ENCODE measurements around the gene RPS21. TPM values are rescaled to one million over a fixed set of nuclear protein-coding genes. Genes with fewer than 3 reads are reported as not detected.

RPS21 gene
- total and polyA plus RNA-seq, 2 of the 13 experiments (the other 11 are each of a cell fraction or from before 2014, with no cell fraction given): 2,647 to 11,063 TPM

- TF ChIP-seq ZNF574 (CRISPR knock-in tag; IDR thresholded peaks at IDR 0.05) (peak; percentile 72), KMT2A (CRISPR knock-in tag; IDR thresholded peaks at IDR 0.05) (no peak), ZBTB26 (CRISPR knock-in tag; IDR thresholded peaks at IDR 0.05; ENCODE audit: borderline replicate concordance) (peak; percentile 79; the same call in 1 of the 2 replicates), ZNF484 (CRISPR knock-in tag; IDR thresholded peaks at IDR 0.05; ENCODE audit: borderline replicate concordance, low read depth) (no peak), KLF6 (CRISPR knock-in tag; IDR thresholded peaks at IDR 0.05) (no peak), ZBTB44 (CRISPR knock-in tag; IDR thresholded peaks at IDR 0.05) (no peak; the same call in 1 of the 2 replicates), ZFAT (CRISPR knock-in tag; conservative IDR thresholded peaks at IDR 0.05) (no peak), RXRA (CRISPR knock-in tag; IDR thresholded peaks at IDR 0.05) (0 out of 2 replicates have a peak, but pooled peaks have one; percentile 8), NCOR1 (IDR thresholded peaks at IDR 0.05; ENCODE audit: borderline replicate concordance, low read length) (no peak), HOXD1 (CRISPR knock-in tag; IDR thresholded peaks at IDR 0.05) (no peak), MEIS2 (CRISPR knock-in tag; IDR thresholded peaks at IDR 0.05) (peak; percentile 71; the same call in 1 of the 2 replicates), AGO1 (IDR thresholded peaks at IDR 0.05; ENCODE audit: low read depth, low read length, poor library complexity, severe bottlenecking) (peak; percentile 8), GTF2F1 (IDR thresholded peaks at IDR 0.05; ENCODE audit: low read length) (no peak), SKI (IDR thresholded peaks at IDR 0.05; ENCODE audit: partially characterized antibody) (no peak), THAP7 (CRISPR knock-in tag; IDR thresholded peaks at IDR 0.05) (peak; percentile 65; the same call in 1 of the 2 replicates), MTA3 (CRISPR knock-in tag; IDR thresholded peaks at IDR 0.05) (no peak), TIGD3 (CRISPR knock-in tag; IDR thresholded peaks at IDR 0.05; ENCODE audit: borderline replicate concordance) (no peak), PHF8 (CRISPR knock-in tag; IDR thresholded peaks at IDR 0.05) (no peak; the same call in 1 of the 2 replicates), ZC3H4 (CRISPR knock-in tag; IDR thresholded peaks at IDR 0.05; ENCODE audit: borderline replicate concordance) (no peak; the same call in 1 of the 2 replicates), PBX2 (CRISPR knock-in tag; IDR thresholded peaks at IDR 0.05) (no peak)
Observed at GRCh38 chr20:62368976-62369814, 17.7 kb upstream of the RPS21 start (continued).

Data from HepG2 (cell line).